ENCODE data around the gene PLXNC1. TPM values are rescaled to one million over a fixed set of nuclear protein-coding genes. Genes with fewer than 3 reads are reported as not detected.

The PLXNC1 gene
- total and polyA plus RNA-seq, 9 of the 15 experiments (the other 6 are each of a cell fraction or from before 2014, with no cell fraction given), result 0.08 to 0.87 (median 0.28) TPM

DNA sequence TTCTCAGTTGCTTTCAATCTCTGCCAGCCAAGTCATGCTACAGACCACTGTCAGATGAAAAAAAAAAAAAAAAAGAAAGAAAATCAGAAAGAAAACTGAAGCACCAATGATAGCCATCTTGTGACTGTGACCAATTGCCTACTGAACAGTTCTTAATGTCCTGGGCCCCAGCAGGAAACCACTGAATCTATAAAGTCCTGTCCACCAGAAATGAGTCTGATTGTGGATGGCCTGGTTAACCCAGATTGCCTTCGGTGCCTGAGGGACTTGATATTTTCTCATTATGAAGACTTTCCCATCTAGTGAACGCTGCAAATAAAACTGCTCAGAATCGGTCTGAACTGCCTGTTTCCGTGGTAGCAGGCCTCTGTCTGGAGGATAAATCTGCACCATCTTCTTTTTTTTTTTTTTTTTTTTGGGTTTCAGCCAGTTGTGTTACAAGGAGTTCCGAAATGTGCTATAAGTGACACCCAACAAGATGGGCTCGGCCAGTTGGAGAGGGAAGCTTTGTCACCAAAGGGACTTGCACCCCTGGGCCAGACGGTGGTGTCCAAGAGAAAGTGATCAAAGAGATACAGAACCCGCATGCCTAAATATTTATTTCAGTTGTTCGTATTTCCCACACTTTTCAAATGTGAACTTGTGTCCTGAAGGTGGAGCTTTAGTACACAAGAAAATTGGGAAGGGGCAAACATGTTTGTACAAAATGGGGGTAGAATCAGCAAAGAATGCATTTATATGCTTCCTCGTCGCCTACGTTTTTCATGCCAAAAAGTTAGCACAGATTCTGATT is 3.0 kb upstream of the PLXNC1 start (continued):
- TF ChIP-seq, protein P1, sequence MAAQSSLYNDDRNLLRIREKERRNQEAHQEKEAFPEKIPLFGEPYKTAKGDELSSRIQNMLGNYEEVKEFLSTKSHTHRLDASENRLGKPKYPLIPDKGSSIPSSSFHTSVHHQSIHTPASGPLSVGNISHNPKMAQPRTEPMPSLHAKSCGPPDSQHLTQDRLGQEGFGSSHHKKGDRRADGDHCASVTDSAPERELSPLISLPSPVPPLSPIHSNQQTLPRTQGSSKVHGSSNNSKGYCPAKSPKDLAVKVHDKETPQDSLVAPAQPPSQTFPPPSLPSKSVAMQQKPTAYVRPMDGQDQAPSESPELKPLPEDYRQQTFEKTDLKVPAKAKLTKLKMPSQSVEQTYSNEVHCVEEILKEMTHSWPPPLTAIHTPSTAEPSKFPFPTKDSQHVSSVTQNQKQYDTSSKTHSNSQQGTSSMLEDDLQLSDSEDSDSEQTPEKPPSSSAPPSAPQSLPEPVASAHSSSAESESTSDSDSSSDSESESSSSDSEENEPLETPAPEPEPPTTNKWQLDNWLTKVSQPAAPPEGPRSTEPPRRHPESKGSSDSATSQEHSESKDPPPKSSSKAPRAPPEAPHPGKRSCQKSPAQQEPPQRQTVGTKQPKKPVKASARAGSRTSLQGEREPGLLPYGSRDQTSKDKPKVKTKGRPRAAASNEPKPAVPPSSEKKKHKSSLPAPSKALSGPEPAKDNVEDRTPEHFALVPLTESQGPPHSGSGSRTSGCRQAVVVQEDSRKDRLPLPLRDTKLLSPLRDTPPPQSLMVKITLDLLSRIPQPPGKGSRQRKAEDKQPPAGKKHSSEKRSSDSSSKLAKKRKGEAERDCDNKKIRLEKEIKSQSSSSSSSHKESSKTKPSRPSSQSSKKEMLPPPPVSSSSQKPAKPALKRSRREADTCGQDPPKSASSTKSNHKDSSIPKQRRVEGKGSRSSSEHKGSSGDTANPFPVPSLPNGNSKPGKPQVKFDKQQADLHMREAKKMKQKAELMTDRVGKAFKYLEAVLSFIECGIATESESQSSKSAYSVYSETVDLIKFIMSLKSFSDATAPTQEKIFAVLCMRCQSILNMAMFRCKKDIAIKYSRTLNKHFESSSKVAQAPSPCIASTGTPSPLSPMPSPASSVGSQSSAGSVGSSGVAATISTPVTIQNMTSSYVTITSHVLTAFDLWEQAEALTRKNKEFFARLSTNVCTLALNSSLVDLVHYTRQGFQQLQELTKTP (IDR thresholded peaks at IDR 0.05; ENCODE audit: low read depth in 1 of 2, partially characterized antibody in 2 of 2), result no peak
- TF ChIP-seq L3MBTL2 (IDR thresholded peaks at IDR 0.05) (peak; percentile 54; the same call in 1 of the 2 replicates), ZNF384 (IDR thresholded peaks at IDR 0.05; ENCODE audit: low read depth, low read length) (0 out of 2 replicates have a peak, but pooled peaks have one; percentile 12), CREB1 (IDR thresholded peaks at IDR 0.05) (no peak), CREB1 (CRISPR knock-in tag; IDR thresholded peaks at IDR 0.05) (no peak)
- TF ChIP-seq, protein P2, sequence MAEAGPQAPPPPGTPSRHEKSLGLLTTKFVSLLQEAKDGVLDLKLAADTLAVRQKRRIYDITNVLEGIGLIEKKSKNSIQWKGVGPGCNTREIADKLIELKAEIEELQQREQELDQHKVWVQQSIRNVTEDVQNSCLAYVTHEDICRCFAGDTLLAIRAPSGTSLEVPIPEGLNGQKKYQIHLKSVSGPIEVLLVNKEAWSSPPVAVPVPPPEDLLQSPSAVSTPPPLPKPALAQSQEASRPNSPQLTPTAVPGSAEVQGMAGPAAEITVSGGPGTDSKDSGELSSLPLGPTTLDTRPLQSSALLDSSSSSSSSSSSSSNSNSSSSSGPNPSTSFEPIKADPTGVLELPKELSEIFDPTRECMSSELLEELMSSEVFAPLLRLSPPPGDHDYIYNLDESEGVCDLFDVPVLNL (CRISPR knock-in tag; IDR thresholded peaks at IDR 0.05; ENCODE audit: low read depth), result no peak

All from K562 (cell line).